EL (cell line): ENCODE results near the gene PQBP1.

ENCODE experiments used
- DNase-seq: peaks from one replicate; pipeline ENCODE4 v3.0.0-alpha.2; 2016

PQBP1 gene

GRCh38 chrX:48927123-48927522 is 29.4 kb downstream of the PQBP1 start:
- DNase-seq = no peak

GRCh38 chrX:48927736-48928382 is 30.1 kb downstream of the PQBP1 start:
- DNase-seq = no peak

- DNase-seq = no peak
Observed at GRCh38 chrX:48933757-48934156, 36.0 kb downstream of the PQBP1 start.

DNA sequence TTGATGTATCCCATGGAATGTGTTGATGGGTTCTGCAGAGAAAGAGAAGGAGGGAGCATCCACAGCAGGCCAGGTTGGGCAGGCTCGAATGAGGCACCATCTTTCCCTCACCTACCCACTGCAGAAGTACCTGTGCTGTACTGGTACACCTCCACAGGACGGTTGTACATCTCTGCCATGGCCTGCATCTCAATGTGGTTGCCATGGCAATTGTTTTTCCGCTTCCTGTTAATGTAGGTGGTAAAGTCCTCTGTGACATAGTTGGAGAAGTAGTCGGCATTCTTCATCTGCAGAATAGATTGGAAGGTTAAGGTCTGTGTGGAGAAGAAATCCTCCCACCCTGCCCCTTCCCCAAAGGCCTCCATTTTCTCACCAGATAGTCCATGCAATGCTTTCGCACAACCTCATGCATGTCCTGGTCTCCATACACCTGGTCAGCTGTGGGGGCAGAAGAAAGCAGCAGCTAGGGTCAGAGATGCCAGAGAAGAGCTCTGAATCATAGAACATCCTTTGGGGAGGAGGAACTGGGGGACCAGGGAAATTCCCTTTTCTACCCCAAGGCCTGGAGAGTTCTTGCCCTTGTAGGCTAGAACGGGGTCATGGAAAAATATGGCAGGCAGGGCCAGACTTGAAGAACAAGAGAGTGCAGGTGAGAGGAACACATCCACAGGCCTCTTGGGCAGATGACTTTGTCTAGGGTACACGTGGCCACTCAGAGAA is 37.0 kb downstream of the PQBP1 start:
- no peak for DNase-seq

- DNase-seq = no peak
Observed at GRCh38 chrX:48935301-48935670, 37.6 kb downstream of the PQBP1 start.

- no peak for DNase-seq
Observed at GRCh38 chrX:48936429-48937053, 38.8 kb downstream of the PQBP1 start.

DNA sequence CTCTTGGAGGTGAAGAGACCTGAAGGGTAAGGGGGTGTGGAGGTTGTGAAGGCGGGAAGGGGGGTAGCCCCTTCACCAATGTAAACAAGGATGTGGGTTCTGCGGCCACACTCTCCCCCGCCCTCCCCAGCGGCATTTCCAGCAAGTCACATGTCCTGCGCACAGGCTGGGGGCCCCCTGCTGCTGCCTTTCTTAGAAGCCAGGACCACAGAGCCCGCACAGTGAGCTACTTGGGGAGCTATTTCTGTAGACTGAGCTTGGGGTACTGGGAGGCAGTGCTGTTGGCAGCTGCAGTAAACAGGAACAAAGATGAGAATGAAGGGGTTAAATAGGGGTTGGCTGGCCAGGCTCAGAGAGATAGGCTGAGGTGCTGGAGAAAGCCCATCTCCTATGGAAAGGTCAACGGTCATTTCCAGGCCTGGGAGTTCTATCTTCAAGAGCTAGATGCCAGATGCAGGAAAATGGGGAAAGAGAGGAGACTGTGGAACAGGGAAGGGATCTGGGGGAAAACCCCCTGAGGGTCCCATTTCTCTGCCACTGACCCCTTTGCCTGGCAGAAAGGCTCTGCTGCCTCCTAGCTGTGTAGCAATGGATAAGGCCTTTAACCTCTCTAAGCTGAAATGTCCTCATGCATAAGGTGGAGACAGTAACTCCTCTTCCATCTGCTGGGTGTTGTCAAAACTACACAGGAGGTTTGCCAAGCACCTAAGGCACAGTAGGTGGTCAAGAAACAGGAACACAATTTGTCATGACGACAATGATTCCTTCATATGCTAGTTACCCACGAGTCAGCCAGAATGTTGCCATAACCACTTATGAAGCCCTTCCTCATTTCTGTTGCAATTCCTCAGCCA is 39.6 kb downstream of the PQBP1 start:
- DNase-seq = no peak

GRCh38 chrX:48938721-48939425 is 41.1 kb downstream of the PQBP1 start:
- DNase-seq = no peak

DNA sequence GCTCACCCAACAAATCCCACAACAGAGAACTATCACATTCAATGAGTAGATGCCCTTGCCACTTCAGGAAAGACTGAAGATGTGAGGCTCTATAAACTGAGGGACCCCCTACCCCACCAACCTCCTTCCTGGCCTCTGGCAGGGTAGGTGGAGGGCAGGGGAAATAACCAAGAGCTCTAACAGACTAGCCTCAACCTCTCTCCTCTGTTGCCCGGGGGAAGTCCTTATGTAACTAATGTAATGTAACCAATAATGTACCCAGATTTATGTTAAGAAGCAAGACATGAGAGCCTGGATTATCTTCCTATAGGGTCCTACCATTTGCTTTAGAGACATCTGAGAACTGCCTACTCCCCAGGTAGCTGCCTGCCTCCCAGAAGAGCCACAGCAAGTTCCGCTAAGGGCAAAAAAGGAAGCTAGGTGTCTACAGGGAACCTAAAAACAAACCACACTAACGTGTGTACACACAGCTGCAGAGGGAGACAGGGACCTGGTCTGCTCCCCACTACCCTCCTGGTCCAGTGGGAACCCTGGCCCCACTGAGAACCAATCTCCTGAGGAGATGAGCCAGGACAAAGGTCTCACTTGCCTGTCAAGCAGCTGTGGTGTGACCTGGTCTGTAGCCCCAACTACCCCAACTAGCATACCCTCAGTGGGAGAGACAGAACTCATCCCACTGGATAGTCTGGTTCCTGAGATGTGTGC is 41.9 kb downstream of the PQBP1 start:
- DNase-seq = no peak

GRCh38 chrX:48940404-48940955 is 42.8 kb downstream of the PQBP1 start:
- no peak for DNase-seq

DNA sequence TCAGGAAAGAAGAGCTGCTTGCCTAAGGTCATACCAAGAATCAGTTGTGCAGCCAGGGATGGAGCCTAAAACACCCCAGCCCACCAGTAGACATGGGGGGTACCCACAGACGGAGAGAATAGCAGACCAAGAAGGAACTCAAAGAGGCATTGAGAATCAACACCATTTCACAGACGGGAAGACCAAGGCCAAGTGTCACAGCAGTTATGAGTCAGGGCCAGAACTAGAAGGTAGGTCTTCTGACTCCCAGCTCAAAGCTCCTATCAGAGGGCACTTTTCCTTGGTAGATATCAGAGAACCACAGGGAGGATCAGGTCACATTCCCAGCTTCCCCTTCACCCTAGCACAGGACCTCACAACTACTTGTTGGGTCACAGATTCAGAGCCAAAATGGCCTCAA is 45.2 kb downstream of the PQBP1 start:
- DNase-seq = no peak

GRCh38 chrX:48945517-48946348 is 48.0 kb downstream of the PQBP1 start:
- DNase-seq = peak; percentile 38

DNA sequence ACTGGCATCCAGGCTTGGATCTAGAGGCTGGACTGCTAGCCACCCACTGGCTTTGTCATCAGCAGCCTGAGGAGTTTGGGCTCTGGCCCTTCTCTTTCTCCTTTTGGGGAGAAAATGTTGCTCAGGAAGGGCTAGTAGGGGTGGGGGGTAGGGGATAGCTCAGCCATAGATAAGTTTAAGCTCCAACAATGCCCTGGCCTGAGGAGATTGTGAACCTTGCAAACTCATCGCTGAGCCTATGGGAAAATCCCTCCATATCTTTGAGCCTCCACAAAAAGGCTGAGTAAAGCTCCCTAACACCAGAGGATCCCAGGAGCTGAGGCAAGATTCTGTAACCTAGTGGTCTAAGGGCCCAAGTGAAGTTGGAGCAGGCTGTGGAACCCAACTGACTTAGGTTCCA is 50.9 kb downstream of the PQBP1 start:
- no peak for DNase-seq
